Mammary epithelial cell (primary cell): Measurements from ENCODE around the gene APCDD1.

ENCODE experiments used
- EZH2 ChIP-seq: IDR thresholded peaks from 2 replicates; pipeline ENCODE4 v1.6.1; 2012; ENCODE audit warnings: low read length, inconsistent platforms, borderline replicate concordance
- TF ChIP-seq, protein P1 (sequence below), 2 donors: IDR thresholded peaks in 1 of 2; conservative IDR thresholded peaks in 1 of 2; 2 replicates each; pipeline ENCODE4 v1.5.1; 2011 to 2012; ENCODE audit warnings: inconsistent platforms in 2 of 2, low read length in 2 of 2, mild to moderate bottlenecking in 2 of 2, control low read depth in 1 of 2, low read depth in 1 of 2; ENCODE audit not compliant: insufficient read depth in 1 of 2; ENCODE audit errors: extremely low read depth in 1 of 2

DNA sequence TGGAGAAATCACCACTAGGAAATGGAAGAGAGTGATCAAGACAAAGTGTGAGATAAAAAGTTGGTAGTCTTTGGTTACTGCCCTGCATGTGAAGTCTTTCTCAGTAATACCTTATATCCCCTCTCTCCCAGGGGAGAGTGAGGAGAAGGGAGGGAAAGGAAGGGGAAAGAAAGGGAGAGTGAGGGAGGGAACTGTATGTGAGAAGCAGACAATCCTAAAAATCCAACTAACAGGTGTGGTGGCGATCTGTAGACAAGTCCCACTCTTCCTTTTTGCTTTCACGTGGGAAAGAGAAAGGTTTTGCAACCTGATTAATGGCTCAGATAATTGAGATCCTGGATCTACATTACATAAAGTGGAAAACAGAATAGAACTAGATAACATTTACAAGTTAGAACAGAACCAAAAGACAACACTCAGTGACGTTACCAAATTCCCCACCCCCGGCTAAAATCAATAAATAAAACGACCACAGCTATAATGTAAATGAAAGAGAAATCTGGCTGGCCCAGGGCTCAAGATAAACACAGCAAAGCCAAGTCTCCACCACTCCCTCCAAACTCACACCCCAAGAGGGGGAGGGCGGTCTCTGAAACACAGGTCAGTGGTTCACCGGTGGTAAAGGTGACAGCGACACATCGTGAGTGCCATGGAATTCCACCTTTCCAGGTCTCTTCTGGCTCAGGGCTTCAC lies 10.0 kb upstream of the APCDD1 start:
- TF ChIP-seq, protein P1, sequence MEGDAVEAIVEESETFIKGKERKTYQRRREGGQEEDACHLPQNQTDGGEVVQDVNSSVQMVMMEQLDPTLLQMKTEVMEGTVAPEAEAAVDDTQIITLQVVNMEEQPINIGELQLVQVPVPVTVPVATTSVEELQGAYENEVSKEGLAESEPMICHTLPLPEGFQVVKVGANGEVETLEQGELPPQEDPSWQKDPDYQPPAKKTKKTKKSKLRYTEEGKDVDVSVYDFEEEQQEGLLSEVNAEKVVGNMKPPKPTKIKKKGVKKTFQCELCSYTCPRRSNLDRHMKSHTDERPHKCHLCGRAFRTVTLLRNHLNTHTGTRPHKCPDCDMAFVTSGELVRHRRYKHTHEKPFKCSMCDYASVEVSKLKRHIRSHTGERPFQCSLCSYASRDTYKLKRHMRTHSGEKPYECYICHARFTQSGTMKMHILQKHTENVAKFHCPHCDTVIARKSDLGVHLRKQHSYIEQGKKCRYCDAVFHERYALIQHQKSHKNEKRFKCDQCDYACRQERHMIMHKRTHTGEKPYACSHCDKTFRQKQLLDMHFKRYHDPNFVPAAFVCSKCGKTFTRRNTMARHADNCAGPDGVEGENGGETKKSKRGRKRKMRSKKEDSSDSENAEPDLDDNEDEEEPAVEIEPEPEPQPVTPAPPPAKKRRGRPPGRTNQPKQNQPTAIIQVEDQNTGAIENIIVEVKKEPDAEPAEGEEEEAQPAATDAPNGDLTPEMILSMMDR (conservative IDR thresholded peaks at IDR 0.05 in 1 of 2, IDR thresholded peaks at IDR 0.05 in 1 of 2; ENCODE audit: extremely low read depth in 1 of 2, insufficient read depth in 1 of 2, low read depth in 1 of 2, low read length in 2 of 2) = no peak
- TF ChIP-seq EZH2 = no peak
